DMS114 treated with DMSO at 0.1 percent for 48 hours (cell line): Measurements from ENCODE around the gene WDR54.
A peak's percentile ranks its signal among the peaks of the same experiment; 100 is the strongest.
"Not testable (repeated sequence)": the region's sequence is repeated elsewhere in the genome, so short reads cannot be mapped to it uniquely, and the experiment has no call there.

Source experiments
- DNase-seq: peaks from one replicate; lab custom pipeline; 2025; ENCODE audit not compliant: unreplicated experiment; lab: John Stamatoyannopoulos, UW

Gene WDR54

GRCh38 chr2:74427551-74427950 lies 6.0 kb downstream of the WDR54 start:
- DNase-seq, result no peak

- DNase-seq, result no peak
Measured at GRCh38 chr2:74428675-74429074, 7.1 kb downstream of the WDR54 start.

- no peak for DNase-seq
Measured at GRCh38 chr2:74429487-74430451, 8.2 kb downstream of the WDR54 start.

- DNase-seq, result no peak
Measured at GRCh38 chr2:74430502-74430901, 9.0 kb downstream of the WDR54 start.

GRCh38 chr2:74436111-74436805 lies 14.7 kb downstream of the WDR54 start:
- no peak for DNase-seq

- no peak for DNase-seq
Measured at GRCh38 chr2:74436848-74437695, 15.5 kb downstream of the WDR54 start.

GRCh38 chr2:74438248-74438647 lies 16.7 kb downstream of the WDR54 start:
- no peak for DNase-seq

- DNase-seq, result no peak
Measured at GRCh38 chr2:74439373-74439772, 17.8 kb downstream of the WDR54 start.

GRCh38 chr2:74439803-74440377 lies 18.4 kb downstream of the WDR54 start:
- DNase-seq, result no peak

- peak; percentile 72 for DNase-seq
Measured at GRCh38 chr2:74440378-74441169, 19.0 kb downstream of the WDR54 start.

GRCh38 chr2:74441170-74441689 lies 19.7 kb downstream of the WDR54 start:
- no peak for DNase-seq

GRCh38 chr2:74441690-74442482 lies 20.4 kb downstream of the WDR54 start, which contains the start of gene RTKN:
TSS of gene RTKN (minus strand) at chr2:74441937. CDS start at chr2:74441816, 121 bp downstream.
- no peak for DNase-seq

- not testable (repeated sequence) for DNase-seq
Measured at GRCh38 chr2:74442483-74443297, 21.2 kb downstream of the WDR54 start.

GRCh38 chr2:74444498-74445318 lies 23.2 kb downstream of the WDR54 start:
- no peak for DNase-seq

GRCh38 chr2:74447230-74447999 lies 25.9 kb downstream of the WDR54 start:
- no peak for DNase-seq

GRCh38 chr2:74448771-74449170 lies 27.2 kb downstream of the WDR54 start:
- DNase-seq, result no peak
